Ecto neural progenitor cell (in vitro differentiated cells): Measurements from ENCODE around the gene PLPPR4.
A peak's percentile ranks its signal among the peaks of the same experiment; 100 is the strongest.
"Not testable (repeated sequence)": the region's sequence is repeated elsewhere in the genome, so short reads cannot be mapped to it uniquely, and the experiment has no call there.

Experiments
- DNase-seq: peaks from one replicate; pipeline ENCODE4 v3.0.0-alpha.2; 2018; ENCODE audit warnings: low spot score

Gene PLPPR4

DNA sequence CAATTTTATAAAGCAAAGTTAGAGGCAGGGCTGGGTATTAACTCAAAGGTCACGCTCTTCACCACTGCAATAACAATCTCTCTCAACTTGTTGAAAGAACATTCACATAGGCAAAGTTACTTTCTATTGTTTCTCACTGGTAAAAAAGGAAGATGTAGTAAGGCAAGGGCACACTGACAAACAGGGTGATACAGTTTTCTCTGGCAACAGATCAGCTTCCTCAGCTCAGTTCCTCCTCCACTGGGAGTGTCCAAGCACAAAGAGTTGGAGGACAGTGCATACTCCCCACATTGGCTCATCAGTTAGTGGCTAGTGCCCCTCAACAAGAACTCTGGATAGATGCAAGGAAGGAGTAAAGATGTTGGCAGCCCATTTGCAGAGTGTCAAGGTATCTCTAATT, 3.7 kb downstream of the PLPPR4 start:
- DNase-seq: no peak

DNA sequence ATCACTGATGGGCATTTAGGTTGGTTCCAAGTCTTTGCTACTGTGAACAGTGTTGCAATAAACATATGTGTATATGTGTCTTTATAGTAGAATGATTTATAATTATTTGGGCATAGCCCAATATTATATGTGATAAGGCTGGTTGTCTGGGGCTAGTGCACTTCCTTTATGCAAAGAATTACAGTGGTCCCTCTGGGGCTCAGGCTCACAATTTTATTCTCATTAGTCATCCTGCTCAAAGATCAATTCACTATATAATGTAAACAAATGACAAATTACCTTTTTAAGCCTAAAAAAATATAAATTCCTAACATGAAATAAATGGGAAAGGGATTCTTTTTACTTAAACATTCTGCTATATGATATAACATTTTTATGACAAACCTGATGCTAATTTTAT, 5.0 kb downstream of the PLPPR4 start:
- DNase-seq: no peak

DNA sequence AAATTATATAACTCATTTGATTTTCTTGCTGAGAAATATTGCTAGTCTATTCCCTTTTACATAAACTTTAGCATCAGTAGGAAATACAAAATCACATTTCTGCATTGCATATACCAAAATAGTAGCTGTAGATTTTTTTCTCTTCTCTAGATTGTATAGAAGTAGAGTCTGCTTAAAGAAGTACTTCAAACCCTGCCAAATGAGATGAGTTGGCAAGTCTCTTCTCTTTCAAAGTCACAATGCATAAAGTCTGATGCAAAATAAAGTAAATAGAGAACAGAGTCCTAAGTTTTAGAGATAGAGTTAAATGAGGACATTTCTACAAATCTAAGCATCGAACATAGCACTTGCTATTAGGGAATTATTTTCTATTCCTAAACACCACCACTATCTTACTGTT, 6.4 kb downstream of the PLPPR4 start:
- no peak for DNase-seq

DNA sequence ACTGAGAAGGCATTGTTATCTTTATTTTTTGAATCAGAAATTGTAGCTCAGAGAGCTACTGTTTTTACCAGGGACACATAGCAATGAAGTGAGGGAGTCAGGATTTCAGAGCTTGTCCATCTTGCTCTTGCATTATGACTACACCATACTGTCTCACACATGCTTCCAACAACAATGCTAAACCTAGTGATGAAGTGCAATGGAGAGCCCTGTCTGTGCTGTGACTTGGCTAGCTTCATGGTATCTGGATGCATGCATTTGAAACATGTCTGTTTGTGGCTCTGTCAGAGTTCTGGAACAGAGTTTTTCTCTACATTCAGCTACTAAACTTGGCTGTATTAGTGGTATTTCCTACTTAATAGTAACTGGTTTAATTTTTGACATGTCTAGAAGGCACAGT, 7.0 kb downstream of the PLPPR4 start:
- DNase-seq: no peak

DNA sequence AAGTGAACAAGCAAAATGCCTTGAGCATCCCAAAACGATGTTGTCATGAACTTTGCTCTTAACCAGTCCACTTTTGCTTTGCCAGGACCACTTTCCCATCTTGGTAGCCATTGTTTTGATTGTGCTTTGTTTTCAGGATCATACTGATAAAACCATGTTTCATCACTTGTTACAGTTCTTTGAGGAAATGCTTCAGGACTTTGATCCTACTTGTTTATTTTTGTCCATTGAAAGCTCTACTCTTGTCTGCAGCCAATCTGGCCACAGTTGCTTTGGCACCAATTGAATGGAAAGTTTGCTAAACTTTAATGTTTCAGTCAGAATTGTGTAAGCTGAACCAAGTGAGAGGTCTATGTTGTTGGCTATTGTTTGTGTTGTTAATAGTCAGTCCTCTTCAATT, 12.8 kb downstream of the PLPPR4 start:
- DNase-seq: no peak

DNA sequence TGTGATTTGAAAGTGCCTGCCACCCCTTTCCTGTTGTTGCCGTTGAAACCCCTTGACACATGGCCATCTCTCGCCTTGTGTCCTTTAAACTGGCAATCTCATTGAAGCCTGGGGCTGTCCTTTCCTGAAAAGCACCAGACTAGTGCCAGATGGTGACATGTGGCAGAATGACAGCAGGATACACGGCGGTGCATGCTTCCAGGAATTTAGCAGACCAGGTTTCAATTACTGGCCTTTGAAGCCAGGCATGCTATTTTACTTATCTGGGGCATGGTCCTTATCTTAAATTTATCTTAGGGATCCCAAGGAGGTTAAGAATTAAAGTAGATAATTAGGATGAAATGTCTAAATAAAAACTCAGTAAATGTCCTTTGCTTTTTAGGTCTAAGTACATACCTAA, 15.2 kb downstream of the PLPPR4 start:
- DNase-seq: peak; percentile 49

DNA sequence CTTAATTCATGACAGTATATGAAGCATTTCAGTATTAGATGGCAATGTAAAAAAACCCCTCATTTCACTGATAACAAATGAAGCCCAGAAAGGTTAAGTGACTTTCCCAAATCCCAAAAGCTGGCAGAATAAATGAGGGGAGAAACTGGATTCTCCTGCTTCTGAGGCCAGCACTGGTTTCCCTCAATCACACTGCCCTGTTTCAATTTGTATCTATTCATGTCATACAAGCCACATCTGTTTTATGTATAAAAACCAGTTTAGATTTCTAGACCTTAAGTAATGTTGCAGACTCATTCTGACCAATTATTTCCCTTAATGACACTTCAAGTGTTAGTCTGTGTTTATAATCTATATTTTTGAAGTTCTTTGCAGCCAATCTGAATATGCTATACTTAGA, 16.8 kb downstream of the PLPPR4 start:
- no peak for DNase-seq

DNA sequence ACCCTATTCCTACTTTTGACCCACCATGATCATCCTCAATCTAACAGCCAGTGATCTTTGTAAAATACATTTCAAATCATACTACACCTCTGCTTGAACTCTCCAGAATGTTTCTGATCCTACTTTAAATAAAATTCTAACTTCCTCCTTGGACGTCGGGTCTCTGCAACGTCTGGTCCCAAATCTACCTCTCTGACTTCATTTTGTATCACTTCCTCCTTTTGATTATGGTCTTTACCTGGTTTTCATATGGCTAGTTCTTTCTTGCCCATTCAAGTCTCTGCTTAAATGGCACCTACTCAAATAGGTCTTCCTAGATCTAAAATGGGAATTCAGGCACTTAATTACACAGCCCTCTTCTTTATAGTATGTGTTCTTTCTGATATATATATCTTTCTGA, 18.2 kb downstream of the PLPPR4 start:
- DNase-seq: no peak

DNA sequence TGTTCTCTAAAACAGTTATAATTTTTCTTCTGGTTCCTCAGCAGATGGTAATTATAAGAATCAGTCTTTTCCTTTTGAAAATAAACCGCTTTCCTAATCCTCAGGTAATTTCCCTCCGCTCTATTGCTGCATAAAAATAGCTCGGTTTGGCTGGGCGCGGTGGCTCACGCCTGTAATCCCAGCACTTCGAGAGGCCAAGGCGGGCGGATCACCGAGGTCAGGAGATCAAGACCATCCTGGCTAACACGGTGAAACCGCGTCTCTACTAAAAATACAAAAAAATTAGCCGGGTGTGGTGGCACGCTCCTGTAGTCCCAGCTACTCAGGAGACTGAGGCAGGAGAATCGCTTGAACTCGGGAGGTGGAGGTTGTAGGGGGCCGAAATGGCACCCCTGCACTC, 19.2 kb downstream of the PLPPR4 start:
- not testable (repeated sequence) for DNase-seq

DNA sequence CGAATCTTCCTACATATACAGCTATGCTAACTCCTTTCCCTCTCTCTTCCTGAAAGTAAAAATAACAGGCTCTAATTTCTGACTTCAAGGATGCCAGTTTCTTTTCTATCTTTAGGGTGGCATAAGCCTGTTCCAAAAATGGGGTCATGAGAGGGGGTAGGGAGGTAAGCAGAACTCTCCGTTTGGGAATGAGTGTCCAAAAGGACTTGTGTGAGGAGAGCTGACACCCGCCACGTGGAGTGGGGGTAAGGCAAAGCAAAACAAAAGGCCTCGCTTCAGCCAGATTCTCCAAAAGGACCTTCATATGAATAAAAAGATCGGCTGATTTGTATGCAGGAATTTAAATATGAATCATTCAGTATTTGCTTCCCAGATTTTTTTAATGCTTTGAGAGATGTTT, 28.6 kb downstream of the PLPPR4 start:
- DNase-seq: no peak

DNA sequence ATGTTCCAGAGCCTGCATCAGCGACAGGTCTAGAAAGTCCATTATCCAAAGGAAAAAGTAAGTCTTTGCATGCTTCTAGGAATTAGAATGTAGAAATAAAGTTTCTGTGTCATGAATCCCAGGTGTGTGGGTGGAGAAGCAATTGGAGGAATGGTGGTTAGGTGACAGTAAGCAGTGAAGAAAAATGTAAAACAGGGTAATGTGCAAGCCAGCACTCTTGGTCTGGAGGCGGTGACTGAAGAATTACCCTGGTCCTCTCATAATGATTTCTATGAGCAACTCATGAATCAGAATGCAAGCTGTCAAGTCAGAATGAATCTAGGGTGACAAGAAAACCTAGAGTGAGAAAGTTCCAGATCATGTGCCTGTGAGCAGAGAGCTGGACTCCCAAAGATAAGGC, 33.6 kb downstream of the PLPPR4 start:
- DNase-seq: no peak

DNA sequence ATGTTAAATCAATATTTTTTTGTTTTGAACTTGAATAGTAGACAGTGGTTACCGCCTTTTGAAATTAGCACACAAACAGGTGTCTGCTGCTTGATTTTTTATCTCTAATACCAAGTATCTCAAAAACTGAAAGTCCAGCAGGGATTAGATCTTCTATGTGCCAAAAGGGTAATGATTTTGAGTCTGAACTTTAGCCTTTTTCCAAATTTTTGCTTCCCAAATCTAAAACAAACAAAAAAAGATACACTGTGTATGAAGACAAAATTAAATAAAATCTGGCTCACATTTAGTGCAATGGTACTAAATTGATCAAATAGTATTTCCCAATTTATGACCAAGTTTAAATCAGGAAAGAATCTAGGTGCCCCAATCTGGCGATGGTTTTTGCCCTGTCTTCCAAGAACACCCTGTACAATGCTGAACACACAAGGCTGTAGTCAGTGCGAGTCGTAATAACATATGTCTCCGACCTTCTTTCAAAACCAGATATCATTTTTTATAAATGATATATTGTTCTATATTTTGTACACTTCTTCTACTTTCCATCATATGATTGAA, 40.5 kb downstream of the PLPPR4 start:
- DNase-seq: no peak

DNA sequence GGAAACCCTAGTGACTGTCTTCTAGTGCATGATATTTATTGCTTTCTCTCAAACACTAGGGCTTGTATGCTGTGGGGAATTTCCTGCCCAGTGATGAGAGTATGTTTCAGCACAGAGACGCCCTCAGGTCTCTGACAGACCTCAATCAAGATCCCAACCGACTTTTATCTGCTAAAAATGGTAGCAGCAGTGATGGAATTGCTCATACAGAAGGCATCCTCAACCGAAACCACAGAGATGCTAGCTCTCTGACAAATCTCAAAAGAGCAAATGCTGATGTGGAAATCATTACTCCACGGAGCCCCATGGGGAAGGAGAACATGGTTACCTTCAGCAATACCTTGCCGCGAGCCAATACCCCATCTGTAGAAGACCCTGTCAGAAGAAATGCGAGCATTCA, 41.3 kb downstream of the PLPPR4 start:
- no peak for DNase-seq

DNA sequence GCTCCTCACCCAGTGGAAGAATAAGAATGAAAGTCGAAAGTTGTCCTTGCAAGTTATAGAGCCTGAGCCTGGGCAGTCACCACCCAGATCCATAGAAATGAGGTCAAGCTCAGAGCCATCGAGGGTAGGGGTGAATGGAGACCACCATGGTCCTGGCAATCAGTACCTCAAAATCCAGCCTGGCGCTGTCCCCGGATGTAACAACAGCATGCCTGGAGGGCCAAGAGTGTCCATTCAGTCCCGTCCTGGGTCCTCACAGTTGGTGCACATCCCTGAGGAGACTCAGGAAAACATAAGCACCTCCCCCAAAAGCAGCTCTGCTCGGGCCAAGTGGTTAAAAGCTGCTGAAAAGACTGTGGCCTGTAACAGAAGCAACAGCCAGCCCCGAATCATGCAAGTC, 41.8 kb downstream of the PLPPR4 start:
- DNase-seq: no peak

DNA sequence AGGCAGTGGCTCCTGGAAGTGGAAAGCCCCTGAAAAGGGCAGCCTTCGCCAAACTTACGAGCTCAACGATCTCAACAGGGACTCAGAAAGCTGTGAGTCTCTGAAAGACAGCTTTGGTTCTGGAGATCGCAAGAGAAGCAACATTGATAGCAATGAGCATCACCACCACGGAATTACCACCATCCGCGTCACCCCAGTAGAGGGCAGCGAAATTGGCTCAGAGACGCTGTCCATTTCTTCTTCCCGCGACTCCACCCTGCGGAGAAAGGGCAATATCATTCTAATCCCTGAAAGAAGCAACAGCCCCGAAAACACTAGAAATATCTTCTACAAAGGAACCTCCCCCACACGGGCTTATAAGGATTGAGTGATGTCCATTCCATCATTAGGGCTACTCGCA, 42.4 kb downstream of the PLPPR4 start:
- DNase-seq: no peak

DNA sequence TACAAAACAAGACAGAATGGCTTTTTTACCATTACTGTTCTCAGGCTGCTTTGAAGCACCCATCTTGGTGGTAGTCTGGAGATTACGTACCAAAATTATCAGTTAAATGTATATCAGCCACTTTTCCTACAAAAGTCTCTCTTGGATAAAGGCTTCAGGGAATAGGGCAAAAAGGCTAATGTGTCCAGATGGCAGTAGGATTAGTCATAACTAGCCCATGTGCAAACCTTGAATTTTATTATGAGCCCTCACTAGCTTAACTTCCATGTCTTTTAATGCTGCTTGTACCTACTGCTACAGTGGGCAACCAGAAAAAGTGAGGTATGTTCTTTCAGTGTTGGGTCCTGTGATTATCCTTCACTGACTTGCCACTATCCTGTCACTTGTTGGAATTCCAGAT, 51.0 kb downstream of the PLPPR4 start:
- no peak for DNase-seq

DNA sequence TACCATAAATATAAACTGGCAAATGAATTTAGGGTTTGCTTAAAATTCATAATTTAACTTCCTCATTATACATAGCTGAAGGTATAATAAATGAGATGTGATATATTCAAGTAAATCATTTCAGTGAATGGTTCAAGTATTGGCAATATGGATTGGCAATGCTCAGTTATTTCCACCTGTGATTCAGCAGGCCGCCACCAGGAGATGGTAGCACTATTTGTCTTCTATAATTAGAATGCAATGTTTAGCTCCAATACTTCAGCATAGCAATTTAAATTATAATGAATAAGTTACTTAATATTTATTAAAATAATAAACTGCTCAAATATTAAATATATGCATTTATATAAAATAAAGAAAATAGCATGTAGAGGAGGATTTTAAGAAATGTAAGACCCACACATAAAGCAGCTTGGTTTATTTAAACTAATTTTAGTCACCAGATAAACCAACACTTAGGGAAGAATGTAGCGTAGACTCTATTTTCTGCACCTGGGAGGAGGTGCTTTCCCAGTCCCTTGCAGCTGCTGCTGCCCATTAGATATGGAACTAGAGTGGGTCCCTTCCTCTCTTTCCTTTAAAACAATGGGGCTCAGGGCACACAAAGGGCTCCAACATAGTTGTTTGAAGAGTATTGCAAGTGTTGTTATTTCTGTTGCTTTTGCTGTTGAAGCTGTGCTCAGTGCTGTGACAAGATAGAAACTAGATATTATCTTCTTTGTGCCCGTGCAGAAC, 62.1 kb downstream of the PLPPR4 start:
- DNase-seq: no peak

DNA sequence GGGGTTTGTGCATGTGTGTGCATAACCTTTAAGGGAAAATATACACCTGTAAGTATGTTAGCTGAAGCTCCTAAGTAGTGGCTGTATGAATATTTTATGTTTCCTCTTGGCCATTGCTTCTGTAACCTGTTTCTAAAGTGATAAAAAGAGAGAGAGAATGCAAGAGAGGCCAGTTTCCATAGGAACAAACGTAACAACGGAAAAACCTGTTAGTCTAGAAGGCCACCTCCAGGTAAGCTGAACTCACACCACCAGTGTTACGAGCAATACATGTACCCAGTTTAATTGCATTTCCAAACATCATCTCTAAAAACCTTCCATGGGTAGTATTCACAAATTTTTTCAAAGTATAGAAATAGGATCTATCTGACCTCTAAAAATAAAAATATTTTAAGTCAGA, 63.1 kb downstream of the PLPPR4 start:
- DNase-seq: no peak

DNA sequence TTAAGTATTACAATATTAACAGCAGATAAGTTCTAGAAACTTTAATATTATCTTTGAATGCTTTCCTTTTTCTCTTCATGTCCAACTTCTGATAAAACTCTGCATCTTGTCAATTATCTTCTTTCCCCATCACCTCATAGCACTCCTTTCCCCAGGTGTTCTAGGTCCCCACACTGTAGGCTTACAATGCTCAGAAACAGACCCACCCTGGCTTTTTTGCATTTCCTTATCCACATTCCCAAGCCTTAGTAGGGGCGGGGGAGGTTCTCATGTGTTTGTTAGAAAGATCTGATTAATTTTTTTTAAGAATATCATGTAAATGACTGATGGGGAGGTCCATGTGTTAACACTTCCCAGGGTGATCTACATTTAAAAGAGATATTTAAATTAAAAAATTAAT, 63.9 kb downstream of the PLPPR4 start:
- no peak for DNase-seq

DNA sequence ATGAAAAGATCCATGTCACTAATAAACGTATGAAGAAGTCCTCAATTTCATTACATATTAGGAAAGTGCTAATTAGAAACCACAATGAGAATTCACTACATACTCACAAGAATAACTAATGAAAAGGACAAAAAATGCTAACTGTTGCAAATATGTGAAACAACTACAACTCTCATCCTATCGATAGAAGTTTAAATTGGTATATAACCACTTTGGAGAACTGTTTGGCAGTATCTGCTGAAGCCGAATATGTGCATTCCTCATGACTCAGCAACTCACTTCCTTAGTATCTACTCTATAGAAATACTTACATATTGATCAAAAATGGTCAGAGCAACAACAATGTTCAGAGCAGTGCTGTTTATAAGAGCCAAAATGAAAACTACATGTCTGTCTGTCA, 66.8 kb downstream of the PLPPR4 start:
- no peak for DNase-seq

DNA sequence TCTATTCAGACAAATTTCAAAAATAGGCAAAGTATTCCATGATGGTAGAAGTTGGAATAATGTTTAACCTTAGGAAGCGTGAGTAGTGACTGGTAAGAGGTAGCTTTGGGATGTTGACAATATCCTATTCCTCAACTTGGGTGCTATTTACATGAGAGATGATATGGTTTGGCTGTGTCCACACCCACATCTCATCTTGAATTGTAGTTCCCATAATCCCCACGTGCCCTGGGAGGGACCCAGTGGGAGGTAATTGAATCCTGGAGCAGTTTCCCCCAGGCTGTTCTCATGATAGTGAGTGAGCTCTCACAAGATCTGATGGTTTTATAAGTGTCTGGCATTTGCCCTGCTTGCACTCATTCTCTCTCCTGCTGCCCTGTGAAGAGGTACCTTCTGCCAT, 67.3 kb downstream of the PLPPR4 start:
- no peak for DNase-seq

DNA sequence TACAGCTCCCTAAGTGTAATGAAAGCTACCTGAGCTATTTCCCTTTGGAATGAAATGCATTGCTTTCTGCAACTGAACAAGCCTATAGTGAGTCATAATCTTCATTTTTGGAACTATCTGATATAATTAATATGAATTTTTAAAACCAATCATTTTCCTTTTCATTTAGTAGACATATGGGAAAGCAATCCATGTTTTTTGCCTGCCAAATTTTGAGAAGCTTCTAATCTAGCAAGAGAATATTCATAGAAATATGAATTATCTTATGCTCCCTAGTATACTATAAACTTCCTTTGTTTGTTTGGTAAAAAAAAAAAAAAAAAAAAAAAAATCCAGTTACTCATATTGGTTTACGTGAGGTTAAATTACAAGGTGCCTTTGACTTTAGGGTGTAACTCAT, 68.3 kb downstream of the PLPPR4 start:
- no peak for DNase-seq

DNA sequence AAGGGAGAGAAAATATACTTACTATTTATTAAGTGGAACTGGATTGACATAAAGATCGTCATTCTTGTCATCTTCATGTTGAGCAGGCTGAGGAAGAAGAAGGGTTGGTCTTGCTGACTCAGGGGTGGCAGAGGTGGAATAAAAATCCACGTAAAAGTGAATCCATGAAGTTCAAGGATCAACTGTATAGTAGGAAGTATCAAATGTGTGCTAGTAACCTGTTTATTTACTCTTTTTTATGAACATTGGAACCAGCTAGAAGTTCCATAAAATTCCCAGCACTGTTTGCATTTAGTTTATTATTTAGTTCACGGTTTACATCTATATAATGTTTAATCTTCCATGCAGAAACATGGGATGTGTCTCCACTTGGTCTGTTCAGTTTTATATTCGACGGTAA, 70.7 kb downstream of the PLPPR4 start:
- no peak for DNase-seq

DNA sequence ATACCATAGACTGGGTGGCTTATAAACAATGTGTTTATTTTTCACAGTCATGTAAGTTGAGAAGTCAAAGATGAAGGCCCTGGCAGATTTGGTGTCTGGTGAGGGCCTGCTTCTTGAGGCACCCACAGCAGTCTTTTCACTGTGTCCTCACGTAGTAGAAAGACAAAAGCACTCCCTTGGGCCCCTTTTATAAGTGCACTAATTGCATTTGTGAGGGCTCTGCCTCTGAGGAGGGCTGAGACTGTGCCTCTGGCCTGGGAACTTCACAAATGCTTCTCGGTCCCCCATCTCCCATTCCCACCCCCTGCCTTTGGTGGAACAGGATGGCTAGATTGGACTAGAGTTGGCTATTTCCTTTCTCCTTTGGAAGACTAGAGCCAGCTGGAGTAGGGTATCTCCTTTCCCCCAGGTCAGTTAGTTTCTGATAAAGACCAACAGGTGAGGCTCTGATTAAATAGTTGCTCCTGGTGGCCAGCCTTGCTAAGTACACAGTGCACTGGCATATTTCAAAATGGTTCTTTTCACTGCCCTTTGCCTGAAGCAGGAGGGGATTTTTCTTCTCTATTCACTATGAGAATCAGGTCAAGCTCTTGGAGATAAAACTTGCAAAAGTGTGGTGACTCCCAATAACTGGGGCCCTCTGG, 82.9 kb downstream of the PLPPR4 start:
- no peak for DNase-seq
